SK-N-MC (cell line): ENCODE data around the gene MACF1.

Source experiments
- EZH2 ChIP-seq: fragments of 200-600 bp; sonication (generic); IDR thresholded peaks from one replicate; pipeline ENCODE4 v1.6.1; 2017; ENCODE audit warnings: antibody characterized with exemption
- FOXP2 ChIP-seq: optimal IDR thresholded peaks from 2 replicates; pipeline ENCODE3; 2011; ENCODE audit warnings: mild to moderate bottlenecking, moderate library complexity; ENCODE audit not compliant: insufficient read depth; ENCODE audit errors: extremely low read length, control extremely low read depth
- POLR2AphosphoS5 ChIP-seq: IDR thresholded peaks from 2 replicates; pipeline ENCODE4 v1.6.1; 2012; ENCODE audit warnings: mild to moderate bottlenecking, low read depth, low read length, borderline replicate concordance

DNA sequence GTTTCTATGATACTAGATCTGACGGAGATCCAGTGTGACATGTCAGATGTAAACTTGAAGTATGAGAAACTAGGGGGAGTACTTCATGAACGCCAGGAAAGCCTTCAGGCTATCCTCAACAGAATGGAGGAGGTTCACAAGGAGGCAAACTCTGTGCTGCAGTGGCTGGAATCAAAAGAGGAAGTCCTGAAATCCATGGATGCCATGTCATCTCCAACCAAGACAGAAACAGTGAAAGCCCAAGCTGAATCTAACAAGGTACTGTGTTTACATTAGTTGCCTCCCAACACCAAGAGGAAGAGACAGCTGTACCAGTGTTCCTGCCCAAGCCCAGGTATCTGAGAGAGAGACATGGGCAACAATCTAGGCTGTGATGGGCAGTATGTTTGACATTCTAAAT lies 174.7 kb downstream of the MACF1 start:
- TF ChIP-seq EZH2 (no peak), POLR2AphosphoS5 (no peak), FOXP2 (no peak)
